H1 (cell line): ENCODE data around the gene PYGB. TPM values are rescaled to one million over a fixed set of nuclear protein-coding genes. Genes with fewer than 3 reads are reported as not detected.

ENCODE experiments used
- CTCF ChIA-PET: fragments of 300-600 bp; sonication (Branson Sonifier 250); formaldehyde crosslinking; loops from one replicate; lab custom pipeline; 2021; ENCODE audit not compliant: partially characterized antibody; lab: Charles Lee
- POLR2A ChIA-PET: fragments of 300-600 bp; sonication (Branson Sonifier 250); formaldehyde crosslinking; loops from one replicate; lab custom pipeline; 2021; ENCODE audit warnings: inconsistent platforms; ENCODE audit not compliant: partially characterized antibody; lab: Charles Lee
- DNase-seq, 2 experiments: peaks; one replicate each; pipeline versions ENCODE4 v3.0.0 to v3.0.0-alpha.2; 2010 to 2022; ENCODE audit warnings: low spot score in 2 of 2, low read depth in 1 of 2, mixed read lengths in 1 of 2
- FAIRE-seq: peaks from 2 replicates; lab custom pipeline; 2011; peaks lifted over from hg19 to GRCh38; lab: Jason Lieb, UNC
- H2AFZ ChIP-seq: 2 replicates; pipeline ENCODE4 v1.8.1; 2012; ENCODE audit warnings: low read length, inconsistent platforms
- H2AK5ac ChIP-seq: 2 replicates; pipeline ENCODE4 v1.6.1; 2013; ENCODE audit warnings: low read depth, low read length
- H2BK120ac ChIP-seq: replicated peaks from 2 replicates; pipeline ENCODE3; 2013; ENCODE audit warnings: low read depth, low read length, inconsistent platforms
- H2BK12ac ChIP-seq: 2 replicates; pipeline ENCODE4 v1.6.1; 2013; ENCODE audit warnings: low read depth, low read length
- H2BK15ac ChIP-seq: 2 replicates; pipeline ENCODE4 v1.6.1; 2013; ENCODE audit warnings: low read length
- H2BK20ac ChIP-seq: 2 replicates; pipeline ENCODE4 v1.6.1; 2013; ENCODE audit warnings: low read length
- H2BK5ac ChIP-seq: 2 replicates; pipeline ENCODE4 v1.6.1; 2013; ENCODE audit warnings: low read depth, low read length
- H3K14ac ChIP-seq: 2 replicates; pipeline ENCODE4 v1.6.1; 2013; ENCODE audit warnings: inconsistent platforms; ENCODE audit not compliant: insufficient read length
- H3K18ac ChIP-seq: 2 replicates; pipeline ENCODE4 v1.6.1; 2013; ENCODE audit warnings: low read length; ENCODE audit errors: extremely low read depth
- H3K23ac ChIP-seq: 2 replicates; pipeline ENCODE4 v1.6.1; 2013; ENCODE audit warnings: inconsistent platforms; ENCODE audit not compliant: insufficient read length
- H3K23me2 ChIP-seq: 2 replicates; pipeline ENCODE4 v1.6.1; 2013; ENCODE audit warnings: low read depth, low read length
- H3K27ac ChIP-seq: 2 replicates; pipeline ENCODE4 v1.6.1; 2011; ENCODE audit warnings: low read depth, low read length, inconsistent platforms
- H3K27me3 ChIP-seq, 4 experiments: replicated peaks in 1 of 4; 1 replicate in 1 of 4; 2 replicates in 3 of 4; pipeline versions ENCODE4 v1.6.1 to v1.8.1; 2011 to 2013; ENCODE audit warnings: low read length in 3 of 4, mild to moderate bottlenecking in 3 of 4, inconsistent platforms in 2 of 4, mixed read lengths in 2 of 4, moderate library complexity in 1 of 4; ENCODE audit not compliant: control insufficient read depth in 3 of 4, insufficient read depth in 3 of 4; ENCODE audit errors: extremely low read depth in 1 of 4
- H3K36me3 ChIP-seq, 4 experiments: 2 replicates each; pipeline versions ENCODE4 v1.6.1 to v1.8.1; 2011 to 2013; ENCODE audit warnings: mild to moderate bottlenecking in 4 of 4, low read length in 3 of 4, moderate library complexity in 2 of 4, control low read depth in 1 of 4, inconsistent platforms in 1 of 4; ENCODE audit not compliant: insufficient read depth in 4 of 4, control insufficient read depth in 2 of 4
- H3K4ac ChIP-seq: replicated peaks from 2 replicates; pipeline ENCODE3; 2013; ENCODE audit warnings: low read length, low read depth, mixed read lengths, inconsistent platforms; ENCODE audit not compliant: insufficient read length
- H3K4me1 ChIP-seq, 4 experiments: replicated peaks in 1 of 4; 1 replicate in 1 of 4; 2 replicates in 3 of 4; pipeline versions ENCODE4 v1.6.1 to v1.8.1; 2011 to 2013; ENCODE audit warnings: low read length in 3 of 4, inconsistent platforms in 2 of 4, mixed read lengths in 1 of 4; ENCODE audit not compliant: insufficient read depth in 4 of 4, control insufficient read depth in 3 of 4
- H3K4me2 ChIP-seq, 2 experiments: 2 replicates each; pipeline versions ENCODE4 v1.6.1 to v1.8.1; 2011 to 2013; ENCODE audit warnings: low read depth in 2 of 2, low read length in 2 of 2, control low read depth in 1 of 2, inconsistent platforms in 1 of 2, mild to moderate bottlenecking in 1 of 2; ENCODE audit not compliant: insufficient read depth in 1 of 2
- H3K4me3 ChIP-seq, 4 experiments: fragments of 200-600, 300-600 bp in 1 of 4; sonication (generic), shearing (Covaris generic), sonication (Bioruptor Twin) in 1 of 4; 2 replicates each; pipeline versions ENCODE4 v1.5.1 to v1.8.1; 2011 to 2016; ENCODE audit warnings: low read length in 4 of 4, low read depth in 3 of 4, control low read depth in 2 of 4, inconsistent platforms in 2 of 4, mild to moderate bottlenecking in 2 of 4, mixed read lengths in 1 of 4, moderate library complexity in 1 of 4; ENCODE audit not compliant: insufficient read depth in 2 of 4; ENCODE audit errors: extremely low read depth in 1 of 4
- H3K56ac ChIP-seq: replicated peaks from 2 replicates; pipeline ENCODE3; 2013; ENCODE audit warnings: low read depth, mild to moderate bottlenecking, mixed read lengths, low read length, inconsistent platforms; ENCODE audit not compliant: insufficient read length
- H3K79me1 ChIP-seq: 2 replicates; pipeline ENCODE4 v1.6.1; 2013; ENCODE audit warnings: low read depth, low read length, control low read depth
- H3K79me2 ChIP-seq, 2 experiments: 2 replicates each; pipeline versions ENCODE4 v1.6.1 to v1.8.1; 2012 to 2013; ENCODE audit warnings: low read length in 2 of 2, mild to moderate bottlenecking in 2 of 2, inconsistent platforms in 1 of 2; ENCODE audit not compliant: insufficient read depth in 2 of 2, control insufficient read depth in 1 of 2
- H3K9ac ChIP-seq, 4 experiments: replicated peaks in 1 of 4; 1 replicate in 1 of 4; 2 replicates in 3 of 4; pipeline versions ENCODE4 v1.6.1 to v1.8.1; 2011 to 2013; ENCODE audit warnings: low read depth in 3 of 4, low read length in 3 of 4, control low read depth in 2 of 4, mild to moderate bottlenecking in 2 of 4, moderate library complexity in 2 of 4, inconsistent platforms in 1 of 4; ENCODE audit errors: extremely low read depth in 1 of 4
- H3K9me3 ChIP-seq, 2 experiments: 2 replicates each; pipeline versions ENCODE4 v1.6.1 to v1.8.1; 2012 to 2013; ENCODE audit warnings: mild to moderate bottlenecking in 2 of 2, moderate library complexity in 2 of 2, control low read depth in 1 of 2, inconsistent platforms in 1 of 2, low read depth in 1 of 2, low read length in 1 of 2, mixed read lengths in 1 of 2; ENCODE audit not compliant: insufficient read depth in 2 of 2
- H4K20me1 ChIP-seq, 2 experiments: replicated peaks in 1 of 2; 2 replicates each; pipeline versions ENCODE3 to v1.8.1; 2011 to 2013; ENCODE audit warnings: inconsistent platforms in 2 of 2, low read length in 2 of 2, mild to moderate bottlenecking in 1 of 2; ENCODE audit not compliant: insufficient read depth in 2 of 2, control insufficient read depth in 1 of 2
- H4K5ac ChIP-seq: 2 replicates; pipeline ENCODE4 v1.6.1; 2013; ENCODE audit warnings: low read length, low read depth, mixed read lengths, inconsistent platforms; ENCODE audit not compliant: insufficient read length
- H4K8ac ChIP-seq: 2 replicates; pipeline ENCODE4 v1.8.0; 2013; ENCODE audit warnings: mild to moderate bottlenecking, moderate library complexity, low read length, inconsistent platforms; ENCODE audit not compliant: insufficient read depth; ENCODE audit errors: extremely low read depth
- H4K91ac ChIP-seq: replicated peaks from 2 replicates; pipeline ENCODE3; 2013; ENCODE audit warnings: low read length, mixed read lengths, inconsistent platforms; ENCODE audit not compliant: insufficient read length
- CBX5 ChIP-seq: fragments of 300-800, 300-1000 bp; sonication (generic); IDR thresholded peaks from 2 replicates; pipeline ENCODE4 v1.7.1; 2016; ENCODE audit warnings: antibody characterized with exemption, low read length, low read depth
- WGBS, 2 experiments: shearing (Covaris generic) in 1 of 2; methylation state at CpG; one replicate each; pipeline versions ENCODE4 v1.1.6 to v1.1.7; 2013 to 2015; ENCODE audit warnings: low lambda C conversion rate in 2 of 2, mixed read lengths in 2 of 2, inconsistent platforms in 1 of 2, low coverage in 1 of 2, missing lambda C conversion rate in 1 of 2; ENCODE audit not compliant: insufficient replicate concordance in 2 of 2, insufficient coverage in 1 of 2, insufficient read length in 1 of 2; ENCODE audit errors: extremely low coverage in 1 of 2, missing lambda C conversion rate in 1 of 2; 5-methylcytosine and 5-hydroxymethylcytosine counted together
- polyA plus RNA-seq, 7 experiments: library from polyadenylated mRNA; depleted of rRNA in 3 of 7; stranded (reverse) in 5 of 7; unstranded in 2 of 7; fragments of >200 nt in 5 of 7; fragments of 200-250 nt in 2 of 7; gene quantifications; 1 replicate in 5 of 7; 2 replicates in 1 of 7; 4 replicates in 1 of 7; pipeline versions ENCODE4 v1.2.1 to v1.2.3, GENCODE V29; 2011 to 2013; ENCODE audit warnings: missing spikeins in 2 of 7, mixed read lengths in 2 of 7
- total RNA-seq: library from RNA; stranded (reverse); fragmentation: NEBNext Ultra II Directional; extraction: Animal tissue kit (Norgen Biotek cat#: 25700); gene quantifications from 2 replicates; pipeline ENCODE4 v1.2.1, GENCODE V29; 2021

Gene PYGB
- total and polyA plus RNA-seq, 2 of the 8 experiments (the other 6 are each of a cell fraction or from before 2014, with no cell fraction given): 26.6 to 56.0 TPM

DNA sequence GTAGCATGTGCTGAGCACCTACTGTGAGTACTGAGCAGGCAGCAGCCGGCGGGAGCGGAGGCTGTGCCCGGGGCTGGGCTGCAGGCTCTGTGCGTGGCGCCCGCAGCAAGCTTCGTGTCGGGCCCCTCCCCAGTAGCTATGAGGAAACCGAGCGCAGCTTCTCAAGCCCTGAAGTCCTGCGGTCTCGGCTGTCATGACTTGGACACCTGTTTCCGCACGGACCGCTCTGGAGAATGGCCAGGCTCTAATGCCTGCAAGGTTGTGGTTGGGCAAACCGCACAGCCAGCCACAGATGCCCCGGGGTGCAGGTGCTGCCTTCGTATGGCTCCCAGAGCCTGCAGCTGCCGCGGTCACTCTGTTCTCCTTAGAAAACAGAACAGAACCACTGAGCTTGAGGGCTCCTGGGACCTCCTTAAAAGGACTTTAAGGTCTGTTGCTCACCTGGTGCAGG is 33.7 kb downstream of the PYGB start:
- Histone ChIP-seq H3K18ac (no peak overlapping the region), H2AFZ (no peak overlapping the region), H3K9me3 (no peaks in the 10 kb centered on the region), H4K20me1 (peaks cover 0 to 13% of the 10 kb centered on the region in 2 experiments), H3K27ac (no peak overlapping the region), H2BK20ac (no peak overlapping the region), H3K9ac (no peak overlapping the region), H3K36me3 (peaks cover 3 to 32% (median 17%) of the 10 kb centered on the region in 4 experiments; a peak in 6 of 8 replicates), H2AK5ac (no peak overlapping the region), H3K79me1 (no peaks in the 10 kb centered on the region; the same call in 1 of the 2 replicates), H4K8ac (no peak overlapping the region), H2BK15ac (no peak overlapping the region), H3K4me2 (no peak overlapping the region), H3K14ac (no peak overlapping the region), H3K56ac (no peak overlapping the region), H2BK12ac (no peak overlapping the region), H4K91ac (no peak overlapping the region), H3K79me2 (no peaks in the 10 kb centered on the region), H3K4ac (no peak overlapping the region), H3K4me3 (no peak overlapping the region), H3K27me3 (no peaks in the 10 kb centered on the region), H2BK5ac (no peak overlapping the region), H3K4me1 (no peaks in the 10 kb centered on the region), H2BK120ac (no peak overlapping the region), H4K5ac (no peak overlapping the region), H3K23me2 (no peaks in the 10 kb centered on the region), H3K23ac (no peak overlapping the region)
- no peak for DNase-seq
- WGBS, 2 experiments: 87% methylated on average over 21 of the region's 21 CpGs; no CpG with 5 or more reads in 1 of the 2 experiments
- POLR2A ChIA-PET: interaction anchor here (1.4 kb wide), 2 partner anchors 12 to 18 kb away, joined by 3 read pairs; no protein-coding TSS in a partner anchor
- FAIRE-seq: no peak
- CTCF ChIA-PET: interaction anchor here (0.9 to 1.6 kb wide), 3 partner anchors 13 to 118 kb away, joined by 3 read pairs; no protein-coding TSS in a partner anchor
- TF ChIP-seq CBX5: no peak
